Measurements from ENCODE around the gene FARS2. TPM values are rescaled to one million over a fixed set of nuclear protein-coding genes. Genes with fewer than 3 reads are reported as not detected.

FARS2 gene
- polyA plus RNA-seq, 2 donors, result 5.0 to 10.5 TPM

GRCh38 chr6:5724911-5725310 lies 463.6 kb downstream of the FARS2 start:
- no peaks in the 10 kb centered on the region for H3K27me3 ChIP-seq (ENCODE audit: control insufficient read depth in 1 of 2, insufficient read depth in 2 of 2, low read length in 2 of 2)
- WGBS, 2 donors, result 94 to 95% methylated on average over 10 of the region's 10 CpGs
- no peaks in the 10 kb centered on the region for H3K9me3 ChIP-seq (ENCODE audit: control insufficient read depth in 2 of 2, insufficient read depth in 1 of 2, low read depth in 1 of 2, low read length in 1 of 2)
- H3K36me3 ChIP-seq (ENCODE audit: control insufficient read depth in 2 of 2, insufficient read depth in 2 of 2, low read length in 1 of 2), result no peaks in the 10 kb centered on the region
- no peak overlapping the region for H3K27ac ChIP-seq (ENCODE audit: low read depth in 2 of 2, low read length in 1 of 2)
- H3K4me1 ChIP-seq (ENCODE audit: control insufficient read depth in 2 of 2, insufficient read depth in 2 of 2, low read length in 1 of 2), result peaks cover 0 to 2% of the 10 kb centered on the region in 2 donors
- H3K4me3 ChIP-seq (ENCODE audit: low read depth in 1 of 2, low read length in 2 of 2), result no peak overlapping the region

GRCh38 chr6:5726976-5727718 lies 465.8 kb downstream of the FARS2 start:
- Histone ChIP-seq H3K27ac (ENCODE audit: low read depth in 2 of 2, low read length in 1 of 2) (no peak overlapping the region), H3K27me3 (ENCODE audit: control insufficient read depth in 1 of 2, insufficient read depth in 2 of 2, low read length in 2 of 2) (no peaks in the 10 kb centered on the region), H3K9me3 (ENCODE audit: control insufficient read depth in 2 of 2, insufficient read depth in 1 of 2, low read depth in 1 of 2, low read length in 1 of 2) (no peaks in the 10 kb centered on the region), H3K4me1 (ENCODE audit: control insufficient read depth in 2 of 2, insufficient read depth in 2 of 2, low read length in 1 of 2) (peaks cover 0 to 4% of the 10 kb centered on the region in 2 donors), H3K36me3 (ENCODE audit: control insufficient read depth in 2 of 2, insufficient read depth in 2 of 2, low read length in 1 of 2) (no peaks in the 10 kb centered on the region), H3K4me3 (ENCODE audit: low read depth in 1 of 2, low read length in 2 of 2) (no peak overlapping the region)
- WGBS, 2 donors, result 94 to 95% methylated on average over 17 of the region's 17 CpGs

- no peaks in the 10 kb centered on the region for H3K27me3 ChIP-seq (ENCODE audit: control insufficient read depth in 1 of 2, insufficient read depth in 2 of 2, low read length in 2 of 2)
- 89 to 90% methylated on average over 16 of the region's 16 CpGs for WGBS, 2 donors
- no peak overlapping the region for H3K27ac ChIP-seq (ENCODE audit: low read depth in 2 of 2, low read length in 1 of 2)
- H3K9me3 ChIP-seq (ENCODE audit: control insufficient read depth in 2 of 2, insufficient read depth in 1 of 2, low read depth in 1 of 2, low read length in 1 of 2), result no peaks in the 10 kb centered on the region
- H3K4me1 ChIP-seq (ENCODE audit: control insufficient read depth in 2 of 2, insufficient read depth in 2 of 2, low read length in 1 of 2), result peaks cover 0 to 4% of the 10 kb centered on the region in 2 donors
- no peaks in the 10 kb centered on the region for H3K36me3 ChIP-seq (ENCODE audit: control insufficient read depth in 2 of 2, insufficient read depth in 2 of 2, low read length in 1 of 2)
- H3K4me3 ChIP-seq (ENCODE audit: low read depth in 1 of 2, low read length in 2 of 2), result no peak overlapping the region
These were observed 467.2 kb downstream of the FARS2 start for GRCh38 chr6:5728351-5729079.

GRCh38 chr6:5729080-5729434 lies 467.7 kb downstream of the FARS2 start:
- 61 to 72% methylated on average over 8 of the region's 8 CpGs for WGBS, 2 donors
- Histone ChIP-seq H3K36me3 (ENCODE audit: control insufficient read depth in 2 of 2, insufficient read depth in 2 of 2, low read length in 1 of 2) (no peaks in the 10 kb centered on the region), H3K27ac (ENCODE audit: low read depth in 2 of 2, low read length in 1 of 2) (no peak overlapping the region), H3K9me3 (ENCODE audit: control insufficient read depth in 2 of 2, insufficient read depth in 1 of 2, low read depth in 1 of 2, low read length in 1 of 2) (no peaks in the 10 kb centered on the region), H3K4me3 (ENCODE audit: low read depth in 1 of 2, low read length in 2 of 2) (no peak overlapping the region), H3K4me1 (ENCODE audit: control insufficient read depth in 2 of 2, insufficient read depth in 2 of 2, low read length in 1 of 2) (peaks cover 0 to 4% of the 10 kb centered on the region in 2 donors), H3K27me3 (ENCODE audit: control insufficient read depth in 1 of 2, insufficient read depth in 2 of 2, low read length in 2 of 2) (no peaks in the 10 kb centered on the region)

GRCh38 chr6:5729813-5730517 lies 468.7 kb downstream of the FARS2 start:
- WGBS, 2 donors, result 64 to 70% methylated on average over 4 of the region's 4 CpGs

GRCh38 chr6:5730585-5731263 lies 469.4 kb downstream of the FARS2 start:
- WGBS, 2 donors, result 86 to 87% methylated on average over 8 of the region's 8 CpGs
- Histone ChIP-seq H3K4me3 (ENCODE audit: low read depth in 1 of 2, low read length in 2 of 2) (no peak overlapping the region), H3K27me3 (ENCODE audit: control insufficient read depth in 1 of 2, insufficient read depth in 2 of 2, low read length in 2 of 2) (no peaks in the 10 kb centered on the region)

More at GRCh38 chr6:5729813-5730517, 468.7 kb downstream of the FARS2 start:
- no peak overlapping the region for H3K27ac ChIP-seq (ENCODE audit: low read depth in 2 of 2, low read length in 1 of 2)
- peaks cover 0 to 4% of the 10 kb centered on the region in 2 donors for H3K4me1 ChIP-seq (ENCODE audit: control insufficient read depth in 2 of 2, insufficient read depth in 2 of 2, low read length in 1 of 2)
- no peak overlapping the region for H3K4me3 ChIP-seq (ENCODE audit: low read depth in 1 of 2, low read length in 2 of 2)
- no peaks in the 10 kb centered on the region for H3K27me3 ChIP-seq (ENCODE audit: control insufficient read depth in 1 of 2, insufficient read depth in 2 of 2, low read length in 2 of 2)
- no peaks in the 10 kb centered on the region for H3K36me3 ChIP-seq (ENCODE audit: control insufficient read depth in 2 of 2, insufficient read depth in 2 of 2, low read length in 1 of 2)
- H3K9me3 ChIP-seq (ENCODE audit: control insufficient read depth in 2 of 2, insufficient read depth in 1 of 2, low read depth in 1 of 2, low read length in 1 of 2), result no peaks in the 10 kb centered on the region

GRCh38 chr6:5731435-5731834 lies 470.1 kb downstream of the FARS2 start:
- Histone ChIP-seq H3K27ac (ENCODE audit: low read depth in 2 of 2, low read length in 1 of 2) (no peak overlapping the region), H3K4me3 (ENCODE audit: low read depth in 1 of 2, low read length in 2 of 2) (no peak overlapping the region), H3K27me3 (ENCODE audit: control insufficient read depth in 1 of 2, insufficient read depth in 2 of 2, low read length in 2 of 2) (no peaks in the 10 kb centered on the region), H3K9me3 (ENCODE audit: control insufficient read depth in 2 of 2, insufficient read depth in 1 of 2, low read depth in 1 of 2, low read length in 1 of 2) (no peaks in the 10 kb centered on the region), H3K4me1 (ENCODE audit: control insufficient read depth in 2 of 2, insufficient read depth in 2 of 2, low read length in 1 of 2) (peaks cover 0 to 4% of the 10 kb centered on the region in 2 donors), H3K36me3 (ENCODE audit: control insufficient read depth in 2 of 2, insufficient read depth in 2 of 2, low read length in 1 of 2) (no peaks in the 10 kb centered on the region)
- WGBS, 2 donors, result 91 to 95% methylated on average over 7 of the region's 7 CpGs

More at GRCh38 chr6:5730585-5731263, 469.4 kb downstream of the FARS2 start:
- H3K36me3 ChIP-seq (ENCODE audit: control insufficient read depth in 2 of 2, insufficient read depth in 2 of 2, low read length in 1 of 2), result no peaks in the 10 kb centered on the region
- H3K27ac ChIP-seq (ENCODE audit: low read depth in 2 of 2, low read length in 1 of 2), result no peak overlapping the region
- H3K4me1 ChIP-seq (ENCODE audit: control insufficient read depth in 2 of 2, insufficient read depth in 2 of 2, low read length in 1 of 2), result peaks cover 0 to 4% of the 10 kb centered on the region in 2 donors
- H3K9me3 ChIP-seq (ENCODE audit: control insufficient read depth in 2 of 2, insufficient read depth in 1 of 2, low read depth in 1 of 2, low read length in 1 of 2), result no peaks in the 10 kb centered on the region

GRCh38 chr6:5732496-5732895 lies 471.2 kb downstream of the FARS2 start:
- H3K27me3 ChIP-seq (ENCODE audit: control insufficient read depth in 1 of 2, insufficient read depth in 2 of 2, low read length in 2 of 2), result no peaks in the 10 kb centered on the region
- H3K4me3 ChIP-seq (ENCODE audit: low read depth in 1 of 2, low read length in 2 of 2), result no peak overlapping the region
- H3K36me3 ChIP-seq (ENCODE audit: control insufficient read depth in 2 of 2, insufficient read depth in 2 of 2, low read length in 1 of 2), result no peaks in the 10 kb centered on the region
- 89% methylated on average over 6 of the region's 6 CpGs for WGBS, 2 donors
- no peak overlapping the region for H3K27ac ChIP-seq (ENCODE audit: low read depth in 2 of 2, low read length in 1 of 2)
- H3K4me1 ChIP-seq (ENCODE audit: control insufficient read depth in 2 of 2, insufficient read depth in 2 of 2, low read length in 1 of 2), result peaks cover 0 to 4% of the 10 kb centered on the region in 2 donors
- H3K9me3 ChIP-seq (ENCODE audit: control insufficient read depth in 2 of 2, insufficient read depth in 1 of 2, low read depth in 1 of 2, low read length in 1 of 2), result no peaks in the 10 kb centered on the region

- Histone ChIP-seq H3K36me3 (ENCODE audit: control insufficient read depth in 2 of 2, insufficient read depth in 2 of 2, low read length in 1 of 2) (no peaks in the 10 kb centered on the region), H3K4me3 (ENCODE audit: low read depth in 1 of 2, low read length in 2 of 2) (no peak overlapping the region), H3K27ac (ENCODE audit: low read depth in 2 of 2, low read length in 1 of 2) (no peak overlapping the region), H3K4me1 (ENCODE audit: control insufficient read depth in 2 of 2, insufficient read depth in 2 of 2, low read length in 1 of 2) (no peaks in the 10 kb centered on the region), H3K9me3 (ENCODE audit: control insufficient read depth in 2 of 2, insufficient read depth in 1 of 2, low read depth in 1 of 2, low read length in 1 of 2) (no peaks in the 10 kb centered on the region), H3K27me3 (ENCODE audit: control insufficient read depth in 1 of 2, insufficient read depth in 2 of 2, low read length in 2 of 2) (no peaks in the 10 kb centered on the region)
- 83 to 90% methylated on average over 5 of the region's 5 CpGs for WGBS, 2 donors
These were observed 474.9 kb downstream of the FARS2 start for GRCh38 chr6:5736016-5736738.

Data from esophagus (tissue), 2 donors.